Measurements from ENCODE around the gene PIK3CD. TPM values are rescaled to one million over a fixed set of nuclear protein-coding genes. Genes with fewer than 3 reads are reported as not detected.
A peak's percentile ranks its signal among the peaks of the same experiment; 100 is the strongest.
"Not testable (repeated sequence)": the region's sequence is repeated elsewhere in the genome, so short reads cannot be mapped to it uniquely, and the experiment has no call there.

Gene PIK3CD
- total RNA-seq, 1 experiment from 2014 or later: 17.7 TPM

DNA sequence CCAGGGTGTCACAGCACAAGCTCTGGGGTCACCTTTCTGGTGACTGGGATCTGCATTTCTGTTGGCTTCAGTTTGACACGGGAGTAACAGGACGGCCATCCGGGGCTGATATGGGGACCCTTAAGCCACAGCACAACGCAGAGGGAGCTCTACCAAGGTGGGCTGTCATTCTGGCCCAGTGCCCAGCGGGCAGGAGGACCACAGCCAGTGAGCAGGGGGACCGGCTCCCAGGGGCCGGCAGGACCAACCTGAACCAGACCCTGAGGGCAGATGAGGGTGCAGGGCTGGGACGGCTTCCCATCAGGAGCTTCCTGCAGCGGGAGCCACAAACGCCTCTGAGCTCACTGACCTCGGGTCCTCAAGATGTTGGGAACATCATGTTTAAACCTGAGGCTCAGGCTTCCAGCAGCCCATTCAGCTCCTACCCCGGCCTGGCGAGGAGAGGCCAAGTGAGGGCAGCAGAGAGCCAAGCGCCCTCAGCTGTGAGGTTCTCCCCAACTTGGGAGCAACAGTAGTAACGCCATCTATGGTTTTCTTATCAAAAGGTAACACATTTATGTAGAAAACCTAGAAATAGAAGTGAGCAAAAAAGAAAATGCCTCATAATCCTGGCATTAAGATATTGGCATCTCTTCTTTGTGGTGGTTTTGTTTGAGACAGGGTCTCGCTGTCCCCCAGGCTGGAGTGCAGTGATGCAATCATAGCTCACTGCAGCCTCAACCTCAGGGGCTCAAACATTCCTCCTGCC, 36.0 kb upstream of the PIK3CD start:
- in situ Hi-C loops (cut with HindIII; ENCODE audit: low pct_unique_long_range_greater_than_20kb, low sequenced_read_pairs): no loop called here
- peak; percentile 68 for DNase-seq (ENCODE audit: low read depth, low spot score)

DNA sequence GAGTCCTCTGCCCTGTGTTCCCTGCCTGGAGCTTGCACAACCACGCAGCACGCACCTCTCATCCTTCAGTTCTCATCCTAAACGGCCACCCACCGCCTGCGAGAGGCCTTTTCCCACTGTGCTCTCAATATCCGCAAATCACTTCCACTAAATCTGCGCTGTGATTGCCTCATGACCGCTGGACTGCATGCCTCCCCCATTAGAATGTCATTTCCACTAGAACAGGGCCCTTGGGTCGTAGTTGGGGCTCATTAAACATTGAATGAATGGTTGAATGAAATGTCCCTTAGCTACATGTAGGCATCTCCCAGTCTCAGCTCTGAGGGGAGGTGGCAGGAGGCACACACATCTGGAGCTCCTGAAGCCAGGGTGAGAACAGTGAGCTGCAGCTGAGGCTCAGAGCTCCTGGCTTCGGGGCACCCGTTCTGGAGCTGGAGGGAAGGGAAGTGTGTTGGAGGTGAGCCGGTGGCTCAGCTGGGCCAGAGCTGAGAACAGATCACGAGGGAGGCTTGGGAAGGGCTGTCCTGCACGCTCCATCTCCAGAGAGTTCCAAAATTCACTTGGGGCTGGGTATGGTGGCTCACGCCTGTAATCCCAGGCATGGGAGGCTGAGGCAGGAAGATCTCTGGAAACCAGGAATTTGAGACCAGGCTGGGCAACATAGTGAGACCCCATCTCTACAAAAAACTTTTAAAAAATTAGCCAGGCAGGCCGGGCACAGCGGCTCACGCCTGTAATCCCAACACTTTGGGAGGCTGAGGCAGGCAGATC, 32.4 kb upstream of the PIK3CD start:
- in situ Hi-C loops (cut with HindIII; ENCODE audit: low pct_unique_long_range_greater_than_20kb, low sequenced_read_pairs): no loop called here
- DNase-seq (ENCODE audit: low read depth, low spot score): no peak

- in situ Hi-C loops (cut with HindIII; ENCODE audit: low pct_unique_long_range_greater_than_20kb, low sequenced_read_pairs): no loop called here
- DNase-seq (ENCODE audit: low read depth, low spot score): peak; percentile 15
Observed at GRCh38 chr1:9621032-9621431, 30.5 kb upstream of the PIK3CD start.

DNA sequence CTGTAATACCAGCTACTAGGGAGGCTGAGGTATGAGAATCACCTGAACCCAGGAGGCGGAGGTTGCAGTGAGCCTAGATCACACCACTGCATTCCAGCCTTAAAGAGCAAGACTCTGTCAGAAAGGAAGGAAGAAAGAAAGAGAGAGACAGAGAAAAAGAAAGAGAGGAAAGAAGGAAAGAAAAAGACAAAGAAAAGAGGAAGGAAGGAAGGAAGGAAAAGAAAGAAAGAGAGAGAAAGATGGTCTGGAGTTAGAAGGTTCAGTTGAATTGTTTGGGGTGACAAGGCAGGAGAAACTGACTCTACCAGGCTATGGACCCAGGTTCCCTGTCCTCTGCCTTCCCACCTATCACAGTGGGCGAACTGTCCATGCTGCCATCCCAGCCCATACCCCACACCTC, 27.4 kb upstream of the PIK3CD start:
- DNase-seq (ENCODE audit: low read depth, low spot score): no peak
- in situ Hi-C loops (cut with HindIII; ENCODE audit: low pct_unique_long_range_greater_than_20kb, low sequenced_read_pairs): no loop called here

DNA sequence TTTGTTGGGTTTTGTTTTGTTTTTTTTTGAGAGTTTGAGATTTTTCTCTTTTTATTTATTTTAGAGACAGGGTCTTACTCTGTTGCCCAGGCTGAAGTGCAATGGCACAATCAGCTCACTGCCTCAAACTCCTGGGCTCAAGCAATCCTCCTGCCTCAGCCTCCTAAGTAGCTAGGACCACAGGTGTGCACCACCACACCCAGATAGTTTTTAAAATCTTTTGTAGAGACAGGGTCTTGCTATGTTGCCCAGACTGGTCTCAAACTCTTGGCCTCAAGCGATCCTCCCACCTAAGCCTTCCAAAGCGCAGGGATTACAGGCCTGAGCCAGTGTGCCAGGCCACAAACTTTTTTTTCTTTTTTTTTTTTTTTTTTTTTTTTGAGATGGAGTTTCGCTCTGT, 26.5 kb upstream of the PIK3CD start:
- in situ Hi-C loops (cut with HindIII; ENCODE audit: low pct_unique_long_range_greater_than_20kb, low sequenced_read_pairs); DNase-seq (ENCODE audit: low read depth, low spot score): not testable (repeated sequence)

DNA sequence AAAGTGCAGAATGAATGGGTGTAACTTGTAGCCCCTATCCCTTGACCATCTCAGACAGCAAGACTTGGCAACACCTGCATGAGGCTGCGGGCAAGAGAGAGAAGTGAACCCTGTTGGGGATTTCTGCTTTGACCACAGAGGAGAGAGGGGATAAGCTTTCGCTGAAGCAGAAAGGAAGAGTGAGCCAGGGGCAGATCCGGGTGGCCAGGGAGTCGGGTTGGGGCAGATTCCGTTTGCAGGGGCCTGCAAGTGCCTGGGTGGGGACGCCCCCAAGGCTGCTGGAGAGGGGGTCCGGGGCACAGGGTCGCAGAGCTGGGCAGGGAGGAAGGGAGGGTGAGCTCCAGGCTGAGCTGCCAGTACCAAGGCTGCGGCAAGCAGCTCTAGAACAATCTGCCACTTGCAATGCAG, 25.3 kb upstream of the PIK3CD start:
- DNase-seq (ENCODE audit: low read depth, low spot score): no peak
- in situ Hi-C loops (cut with HindIII; ENCODE audit: low pct_unique_long_range_greater_than_20kb, low sequenced_read_pairs): no loop called here

DNA sequence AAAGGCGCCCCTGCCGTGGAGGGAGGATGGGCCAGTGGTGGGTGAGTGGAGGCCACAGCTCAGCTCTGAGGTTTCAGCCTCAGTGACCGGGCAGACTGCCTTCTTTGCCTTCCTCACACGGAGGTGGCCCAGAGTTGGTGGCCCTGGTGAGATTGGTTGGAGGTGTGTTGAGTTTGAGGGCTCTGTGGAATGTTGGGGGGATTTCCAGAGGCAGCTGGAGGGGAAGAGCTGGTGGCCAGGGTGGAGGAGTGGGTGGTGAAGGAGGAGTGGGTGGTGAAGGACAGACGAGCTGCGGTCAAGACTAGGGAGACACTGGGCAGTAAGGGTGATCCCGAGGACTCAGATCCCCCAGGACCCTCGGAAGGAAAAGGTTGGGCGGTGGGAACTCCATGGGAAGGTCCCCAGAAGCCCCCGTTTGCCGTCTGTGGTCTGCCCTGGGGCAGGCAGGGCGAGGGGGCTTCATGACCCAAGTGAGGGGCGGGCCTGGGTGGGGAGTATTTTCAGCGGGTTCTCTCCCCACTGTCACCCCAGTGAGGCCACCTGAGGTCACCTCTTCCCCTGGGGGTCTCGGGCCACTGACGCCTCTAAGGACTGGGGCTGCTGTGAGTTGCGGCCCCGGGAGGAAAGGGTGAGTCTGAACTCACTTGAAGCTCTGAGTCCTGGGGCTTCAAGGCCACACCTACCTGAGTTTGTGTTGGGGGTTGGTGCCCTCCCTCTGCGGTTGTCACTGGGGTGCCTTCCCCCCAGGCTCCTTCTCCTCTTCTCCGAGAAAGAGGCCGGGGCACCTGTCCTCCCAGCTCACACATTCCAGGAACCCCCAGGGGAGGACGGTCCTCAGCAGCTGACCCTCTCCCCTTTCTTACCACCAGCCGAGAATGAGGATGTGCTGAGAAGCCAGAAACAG, 22.7 kb upstream of the PIK3CD start:
- in situ Hi-C loops (cut with HindIII; ENCODE audit: low pct_unique_long_range_greater_than_20kb, low sequenced_read_pairs): no loop called here
- no peak for DNase-seq (ENCODE audit: low read depth, low spot score)

DNA sequence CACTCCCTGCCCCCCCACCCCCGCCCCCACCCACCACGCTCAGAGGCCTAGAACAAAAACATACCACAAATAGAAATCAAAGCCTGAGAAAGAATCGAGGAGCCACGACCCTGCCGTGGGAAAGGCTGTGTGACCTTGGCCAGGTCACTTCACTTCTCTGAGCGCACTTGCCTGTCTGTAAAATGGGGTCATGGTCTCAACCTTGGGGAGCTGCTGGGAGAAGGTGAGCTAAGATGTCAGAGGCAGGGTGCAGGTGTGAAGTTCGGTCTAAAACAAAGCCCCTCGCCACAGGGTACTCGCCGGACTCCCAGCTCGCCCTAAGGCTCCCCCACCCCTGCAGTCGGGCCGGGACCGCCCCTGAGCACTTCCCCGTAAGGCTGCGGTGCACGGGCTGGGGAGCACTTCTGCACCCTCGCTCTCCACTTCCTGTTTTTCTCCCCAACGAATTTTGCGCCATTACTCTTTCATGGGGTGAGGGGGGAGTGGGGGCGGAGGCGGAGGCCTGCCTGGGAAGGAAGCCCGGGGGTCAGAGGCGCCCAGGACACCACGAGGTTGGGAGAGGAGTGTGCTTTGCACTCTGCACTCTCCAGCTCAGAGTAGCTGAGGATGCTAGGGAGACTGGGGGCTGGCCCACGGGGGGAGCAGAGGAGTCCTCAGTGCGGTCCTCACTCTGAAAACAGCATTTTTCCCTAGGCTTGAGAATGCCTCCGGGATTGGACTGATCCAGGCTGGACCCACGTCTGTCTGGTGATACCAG, 21.9 kb upstream of the PIK3CD start:
- in situ Hi-C loops (cut with HindIII; ENCODE audit: low pct_unique_long_range_greater_than_20kb, low sequenced_read_pairs): no loop called here
- DNase-seq (ENCODE audit: low read depth, low spot score): no peak

GRCh38 chr1:9630331-9631111, 21.0 kb upstream of the PIK3CD start:
- DNase-seq (ENCODE audit: low read depth, low spot score): no peak
- in situ Hi-C loops (cut with HindIII; ENCODE audit: low pct_unique_long_range_greater_than_20kb, low sequenced_read_pairs): no loop called here

GRCh38 chr1:9631613-9632012, 19.9 kb upstream of the PIK3CD start:
- in situ Hi-C loops (cut with HindIII; ENCODE audit: low pct_unique_long_range_greater_than_20kb, low sequenced_read_pairs): no loop called here
- no peak for DNase-seq (ENCODE audit: low read depth, low spot score)

DNA sequence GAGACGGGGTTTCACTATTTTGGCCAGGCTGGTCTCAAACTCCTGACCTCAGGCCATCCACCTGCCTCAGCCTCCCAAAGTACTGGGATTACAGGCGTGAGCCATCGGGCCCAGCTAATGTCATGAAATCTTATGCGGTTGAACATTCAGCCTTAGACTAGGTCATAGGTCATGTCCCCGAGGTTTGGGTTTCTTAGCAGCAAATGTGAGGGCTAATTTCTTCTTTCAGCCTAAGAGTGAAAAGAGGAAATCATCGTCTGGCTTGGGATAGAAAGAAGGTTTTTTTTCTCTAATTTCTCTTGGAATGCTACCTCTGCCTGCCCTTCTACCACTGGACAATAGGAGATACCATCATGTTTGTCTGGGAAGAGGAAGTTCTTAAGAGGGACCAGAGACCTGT, 18.0 kb upstream of the PIK3CD start:
- in situ Hi-C loops (cut with HindIII; ENCODE audit: low pct_unique_long_range_greater_than_20kb, low sequenced_read_pairs): no loop called here

GRCh38 chr1:9634582-9634981, 16.9 kb upstream of the PIK3CD start:
- in situ Hi-C loops (cut with HindIII; ENCODE audit: low pct_unique_long_range_greater_than_20kb, low sequenced_read_pairs): no loop called here
- DNase-seq (ENCODE audit: low read depth, low spot score): no peak

More for the DNA sequence above, 18.0 kb upstream of the PIK3CD start:
- DNase-seq (ENCODE audit: low read depth, low spot score): no peak

- in situ Hi-C loops (cut with HindIII; ENCODE audit: low pct_unique_long_range_greater_than_20kb, low sequenced_read_pairs): no loop called here
- DNase-seq (ENCODE audit: low read depth, low spot score): no peak
Observed at GRCh38 chr1:9639227-9639626, 12.3 kb upstream of the PIK3CD start.

GRCh38 chr1:9643351-9644256, 7.9 kb upstream of the PIK3CD start:
- in situ Hi-C loops (cut with HindIII; ENCODE audit: low pct_unique_long_range_greater_than_20kb, low sequenced_read_pairs): no loop called here
- no peak for DNase-seq (ENCODE audit: low read depth, low spot score)

- no peak for DNase-seq (ENCODE audit: low read depth, low spot score)
- in situ Hi-C loops (cut with HindIII; ENCODE audit: low pct_unique_long_range_greater_than_20kb, low sequenced_read_pairs): no loop called here
Observed at GRCh38 chr1:9646037-9646436, 5.5 kb upstream of the PIK3CD start.

DNA sequence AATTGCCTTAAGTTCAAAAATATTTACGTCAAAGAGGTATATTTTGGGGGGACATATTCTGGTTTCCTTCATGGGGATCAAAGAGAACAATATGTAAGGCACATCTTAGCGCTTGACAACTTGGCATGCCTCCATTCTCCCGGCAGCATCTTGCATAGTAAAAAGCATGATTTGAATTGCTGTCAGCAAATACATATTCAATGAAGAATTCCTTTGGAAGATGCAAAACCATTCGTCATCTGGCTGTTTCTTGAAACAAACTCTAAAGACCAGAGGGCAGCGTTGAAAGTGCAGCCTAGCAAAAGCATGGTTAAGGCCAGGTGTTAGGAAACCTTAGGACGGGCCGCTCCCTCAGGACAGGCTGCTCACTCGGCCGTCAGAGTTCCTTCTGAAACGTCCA, 3.4 kb upstream of the PIK3CD start:
- in situ Hi-C loops (cut with HindIII; ENCODE audit: low pct_unique_long_range_greater_than_20kb, low sequenced_read_pairs): no loop called here
- DNase-seq (ENCODE audit: low read depth, low spot score): no peak
